ENCODE measurements around the gene RIMOC1.

Gene RIMOC1

DNA sequence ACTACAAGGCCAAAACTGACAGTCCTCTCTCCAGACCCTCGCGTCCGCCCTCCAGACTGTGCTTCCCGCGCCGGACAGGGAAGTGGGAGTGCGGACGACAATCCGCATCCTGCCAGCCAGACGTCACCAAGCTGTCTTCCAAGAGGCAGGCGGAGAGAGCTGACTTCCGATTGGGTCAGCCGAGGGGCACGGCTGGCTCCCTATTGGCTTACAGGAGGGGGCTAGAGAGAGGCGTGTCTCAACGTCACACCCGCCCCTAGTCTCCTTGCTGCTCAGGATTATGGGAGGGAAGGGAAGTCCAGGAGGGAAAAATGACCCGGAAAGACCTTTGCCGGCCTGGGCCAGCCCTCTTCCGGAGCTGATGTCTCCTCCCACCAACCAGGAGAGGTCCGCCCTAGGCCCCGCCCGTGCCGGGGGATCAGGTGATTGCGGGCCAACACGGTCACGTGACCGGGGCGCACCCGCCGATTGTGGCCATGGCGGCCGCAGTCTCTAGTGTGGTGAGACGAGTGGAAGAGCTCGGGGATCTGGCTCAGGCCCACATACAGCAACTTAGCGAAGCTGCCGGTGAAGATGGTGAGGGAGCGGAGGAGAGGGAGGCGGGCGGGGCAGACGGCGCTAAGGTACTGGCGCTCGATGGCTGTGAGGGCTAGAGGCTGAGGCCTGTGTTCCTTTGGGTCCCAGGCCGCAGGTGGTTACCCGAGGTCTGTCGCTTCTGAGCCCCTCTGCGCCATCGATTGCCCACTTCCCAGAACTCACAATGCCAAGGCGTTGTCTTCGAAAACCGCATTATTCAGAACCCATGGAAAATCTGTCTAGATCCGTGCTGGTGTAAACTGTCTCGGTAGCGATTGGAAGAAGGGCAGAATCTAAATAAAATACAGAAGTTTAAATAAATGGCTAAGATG is at the start of gene RIMOC1:
RIMOC1 (plus strand) TSS at position 453 of the 908 bp plus-strand sequence; CDS start at position 477, 24 bp downstream.
- Histone ChIP-seq H3K27me3 (ENCODE audit: insufficient read depth, low read length) (no peaks in the 10 kb centered on the region), H3K4me3 (ENCODE audit: low read depth, low read length, poor library complexity, severe bottlenecking) (peak within 1 kb of the TSS; percentile 75), H3K27ac (ENCODE audit: low read depth, low read length, poor library complexity, severe bottlenecking) (peak within 1 kb of the TSS; percentile 41), H3K9me3 (ENCODE audit: low read length) (no peaks in the 10 kb centered on the region), H3F3A (ENCODE audit: insufficient read depth, low read length) (no peaks in the 10 kb centered on the region), H3K4me1 (ENCODE audit: insufficient read depth, low read length, severe bottlenecking) (peaks cover 21% of the 10 kb centered on the region), H4K20me1 (ENCODE audit: insufficient read depth, low read length) (no peaks in the 10 kb centered on the region), H3K9ac (ENCODE audit: low read length) (peak within 1 kb of the TSS; percentile 73), H3K9me2 (ENCODE audit: low read depth, low read length) (no peaks in the 10 kb centered on the region), H2AFZ (ENCODE audit: low read length) (no peak within 1 kb of the TSS), H3K36me3 (ENCODE audit: insufficient read depth, low read length) (peaks cover 20% of the 10 kb centered on the region), H3K4me2 (ENCODE audit: low read length) (peak within 1 kb of the TSS; percentile 85), H3K79me2 (ENCODE audit: insufficient read depth, low read length) (peaks cover 24% of the 10 kb centered on the region)
- TF ChIP-seq EZH2 (IDR thresholded peaks at IDR 0.05; ENCODE audit: borderline replicate concordance, low read length) = no peak
- TF ChIP-seq CTCF (IDR thresholded peaks at IDR 0.05; ENCODE audit: low read length) = no peak

DNA sequence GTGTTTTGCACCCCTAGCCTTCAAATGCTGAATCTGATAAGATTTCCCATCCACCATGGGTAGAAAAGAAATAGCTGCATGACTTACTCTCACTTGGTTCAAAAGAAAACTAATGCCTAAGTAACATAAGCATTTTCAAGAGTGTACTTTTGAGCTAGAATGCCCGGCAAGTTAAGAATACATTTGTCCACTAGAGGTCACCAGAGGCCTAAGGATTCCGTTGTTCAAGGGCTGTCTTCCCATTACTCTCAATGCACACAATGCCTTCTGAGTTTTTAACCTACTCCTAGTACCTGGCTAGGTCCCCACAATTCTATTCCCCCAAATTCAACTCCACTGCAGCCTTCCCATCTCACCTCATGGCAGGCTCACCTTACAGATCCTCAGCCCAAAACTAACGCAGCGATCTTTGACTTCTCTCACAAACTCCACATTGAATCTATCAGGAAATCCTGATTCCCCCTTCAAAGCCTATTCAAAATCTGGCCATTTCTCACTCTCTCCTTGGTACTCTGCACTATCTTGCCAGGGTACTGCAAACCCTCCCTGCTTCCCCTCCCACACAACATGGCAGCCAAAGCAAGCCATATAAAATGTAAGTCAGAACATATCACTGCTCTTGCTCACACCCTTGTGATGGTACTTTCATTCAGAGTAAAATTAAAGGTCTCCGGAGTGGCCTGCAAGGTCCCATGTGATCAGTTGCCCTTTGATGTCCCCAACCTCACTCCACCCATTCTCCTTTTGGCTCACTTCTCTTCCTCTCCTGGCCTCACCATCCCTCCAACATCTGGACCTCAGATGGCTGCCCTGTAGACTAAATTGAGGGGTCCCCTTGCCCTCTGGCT is 47.3 kb upstream of the RIMOC1 start:
- Histone ChIP-seq H2AFZ (ENCODE audit: low read length) (no peak overlapping the region), H3K4me1 (ENCODE audit: insufficient read depth, low read length, severe bottlenecking) (no peaks in the 10 kb centered on the region), H3K36me3 (ENCODE audit: insufficient read depth, low read length) (peaks cover 83% of the 10 kb centered on the region), H3K79me2 (ENCODE audit: insufficient read depth, low read length) (no peaks in the 10 kb centered on the region), H3K9me2 (ENCODE audit: low read depth, low read length) (no peaks in the 10 kb centered on the region), H3F3A (ENCODE audit: insufficient read depth, low read length) (no peaks in the 10 kb centered on the region), H3K4me2 (ENCODE audit: low read length) (no peak overlapping the region), H4K20me1 (ENCODE audit: insufficient read depth, low read length) (no peaks in the 10 kb centered on the region), H3K27ac (ENCODE audit: low read depth, low read length, poor library complexity, severe bottlenecking) (no peak overlapping the region), H3K9me3 (ENCODE audit: low read length) (no peaks in the 10 kb centered on the region), H3K9ac (ENCODE audit: low read length) (no peak overlapping the region), H3K27me3 (ENCODE audit: insufficient read depth, low read length) (no peaks in the 10 kb centered on the region), H3K4me3 (ENCODE audit: low read depth, low read length, poor library complexity, severe bottlenecking) (no peak overlapping the region)
- TF ChIP-seq EZH2 (IDR thresholded peaks at IDR 0.05; ENCODE audit: borderline replicate concordance, low read length) (no peak), CTCF (IDR thresholded peaks at IDR 0.05; ENCODE audit: low read length) (peak; percentile 80)

DNA sequence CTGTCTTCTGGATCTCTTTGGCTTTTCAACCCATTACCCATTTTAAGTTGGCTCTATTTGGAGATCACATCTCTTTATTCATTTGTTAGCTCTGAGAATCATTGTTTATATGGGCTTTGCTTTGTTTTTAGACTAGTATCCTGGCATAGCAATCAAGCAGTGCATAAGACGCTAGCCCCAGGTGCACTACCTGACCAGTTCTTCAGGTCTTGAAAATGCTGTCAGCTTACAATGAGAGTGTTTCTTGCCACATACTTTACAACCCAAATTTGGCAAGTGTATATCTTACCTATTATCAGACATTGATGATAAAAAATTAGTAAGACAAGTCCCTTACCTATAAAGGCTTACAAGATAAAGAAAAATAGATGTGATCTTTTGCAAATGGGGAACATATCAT is 46.2 kb upstream of the RIMOC1 start:
- H2AFZ ChIP-seq (ENCODE audit: low read length) = no peak overlapping the region
- TF ChIP-seq CTCF (IDR thresholded peaks at IDR 0.05; ENCODE audit: low read length) (no peak), EZH2 (IDR thresholded peaks at IDR 0.05; ENCODE audit: borderline replicate concordance, low read length) (no peak)
- no peaks in the 10 kb centered on the region for H3K4me1 ChIP-seq (ENCODE audit: insufficient read depth, low read length, severe bottlenecking)
- no peaks in the 10 kb centered on the region for H3K27me3 ChIP-seq (ENCODE audit: insufficient read depth, low read length)
- no peak overlapping the region for H3K27ac ChIP-seq (ENCODE audit: low read depth, low read length, poor library complexity, severe bottlenecking)
- no peak overlapping the region for H3K4me2 ChIP-seq (ENCODE audit: low read length)
- no peaks in the 10 kb centered on the region for H3K9me3 ChIP-seq (ENCODE audit: low read length)
- no peak overlapping the region for H3K4me3 ChIP-seq (ENCODE audit: low read depth, low read length, poor library complexity, severe bottlenecking)
- no peaks in the 10 kb centered on the region for H3K9me2 ChIP-seq (ENCODE audit: low read depth, low read length)
- H3F3A ChIP-seq (ENCODE audit: insufficient read depth, low read length) = no peaks in the 10 kb centered on the region
- peaks cover 76% of the 10 kb centered on the region for H3K36me3 ChIP-seq (ENCODE audit: insufficient read depth, low read length)
- no peak overlapping the region for H3K9ac ChIP-seq (ENCODE audit: low read length)
- peaks cover 2% of the 10 kb centered on the region; the same call in 1 of the 2 replicates for H3K79me2 ChIP-seq (ENCODE audit: insufficient read depth, low read length)
- H4K20me1 ChIP-seq (ENCODE audit: insufficient read depth, low read length) = no peaks in the 10 kb centered on the region

All from OCI-LY1 (cell line).